Measurements from ENCODE around the gene MAP4K4. TPM values are rescaled to one million over a fixed set of nuclear protein-coding genes. Genes with fewer than 3 reads are reported as not detected.

MAP4K4 gene
- total RNA-seq, 2 experiments from 2014 or later = 42.1 to 43.4 TPM

- H3K4me1 Mint-ChIP-seq (ENCODE audit: low read depth) = peaks cover 43% of the 10 kb centered on the region
- H3K27ac Mint-ChIP-seq = no peak overlapping the region
- no peaks in the 10 kb centered on the region for H3K27me3 Mint-ChIP-seq
- ChIA-PET CTCF (interaction anchor here (2.0 to 3.2 kb wide), 3 partner anchors 12 to 345 kb away, joined by 5 to 12 read pairs (median 6); no protein-coding TSS in a partner anchor), POLR2A (no interaction called here)
- no peak overlapping the region for H3K4me3 Mint-ChIP-seq
- intact Hi-C loops (cut with micrococcal nuclease) = no loop called here
- peaks cover 28% of the 10 kb centered on the region for H3K36me3 Mint-ChIP-seq
- DNase-seq = no peak
- H3K9me3 Mint-ChIP-seq = peaks cover 10% of the 10 kb centered on the region
These were observed 198.4 kb downstream of the MAP4K4 start for GRCh38 chr2:101895819-101896322.

DNA sequence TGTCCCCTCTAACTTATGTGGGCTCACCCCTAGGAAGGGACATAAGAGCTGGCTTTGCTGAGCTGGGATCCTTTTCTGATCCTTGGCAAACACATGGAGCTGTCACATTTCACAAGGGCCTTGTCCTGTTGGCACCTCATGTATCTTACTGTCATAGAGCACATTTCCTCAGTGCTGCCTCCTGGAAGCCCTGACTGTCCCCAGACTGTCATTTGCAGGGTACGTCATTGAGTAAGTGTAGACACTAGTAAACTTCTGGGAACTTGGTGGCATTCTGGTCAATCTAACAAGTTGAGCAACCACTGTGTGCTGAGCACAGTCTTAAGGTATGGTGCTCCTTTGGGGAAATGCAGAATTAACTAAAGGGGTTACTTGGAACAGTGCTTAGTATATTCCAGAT, 199.8 kb downstream of the MAP4K4 start:
- intact Hi-C loops (cut with micrococcal nuclease) = no loop called here
- CTCF ChIA-PET = interaction anchor here (2.2 to 3.2 kb wide), 2 partner anchors 13 to 343 kb away, joined by 5 to 12 read pairs; no protein-coding TSS in a partner anchor
- Mint-ChIP-seq H3K4me1 (ENCODE audit: low read depth) (peaks cover 49% of the 10 kb centered on the region), H3K27ac (no peak overlapping the region), H3K9me3 (peaks cover 13% of the 10 kb centered on the region), H3K4me3 (no peak overlapping the region), H3K36me3 (peaks cover 20% of the 10 kb centered on the region), H3K27me3 (peaks cover 3% of the 10 kb centered on the region)
- no peak for DNase-seq
- POLR2A ChIA-PET = interaction anchor here (1.3 kb wide), 1 partner anchor 102 kb away, joined by 3 read pairs; no protein-coding TSS in a partner anchor

- H3K4me3 Mint-ChIP-seq = no peak overlapping the region
- H3K27me3 Mint-ChIP-seq = peaks cover 10% of the 10 kb centered on the region
- intact Hi-C loops (cut with micrococcal nuclease) = no loop called here
- peaks cover 3% of the 10 kb centered on the region for H3K36me3 Mint-ChIP-seq
- H3K27ac Mint-ChIP-seq = no peak overlapping the region
- peaks cover 23% of the 10 kb centered on the region for H3K9me3 Mint-ChIP-seq
- POLR2A ChIA-PET = interaction anchor here (1.1 to 1.3 kb wide), 2 partner anchors 100 to 101 kb away, joined by 3 to 5 read pairs; no protein-coding TSS in a partner anchor
- CTCF ChIA-PET = interaction anchor here (0.5 to 3.7 kb wide), 4 partner anchors 15 to 121 kb away, joined by 3 to 14 read pairs (median 4); no protein-coding TSS in a partner anchor
- DNase-seq = no peak
- H3K4me1 Mint-ChIP-seq (ENCODE audit: low read depth) = peaks cover 40% of the 10 kb centered on the region
These were observed 201.8 kb downstream of the MAP4K4 start for GRCh38 chr2:101899265-101899664.

DNA sequence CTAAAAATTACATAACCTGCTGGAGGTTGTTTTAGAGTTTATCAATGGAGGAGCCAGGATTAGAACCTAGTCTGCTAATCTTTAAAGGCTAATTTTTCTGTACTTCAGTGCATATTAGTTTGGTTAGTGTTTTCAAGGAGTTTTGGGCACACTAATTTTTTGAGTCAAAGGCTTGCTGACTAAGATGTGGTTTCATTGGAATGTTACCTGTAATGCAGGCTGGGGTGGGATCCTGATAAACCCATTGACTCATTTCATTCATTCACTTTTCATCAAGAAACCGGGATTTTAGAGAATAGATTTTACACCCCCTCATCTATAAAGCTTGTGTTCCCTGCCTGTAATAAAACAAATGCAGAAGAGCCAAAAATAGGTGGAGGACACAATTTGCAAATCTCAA, 202.4 kb downstream of the MAP4K4 start:
- H3K9me3 Mint-ChIP-seq = peaks cover 28% of the 10 kb centered on the region
- ChIA-PET CTCF (interaction anchor here (1.0 to 3.7 kb wide), 5 partner anchors 16 to 163 kb away, joined by 4 to 16 read pairs (median 5); no protein-coding TSS in a partner anchor), POLR2A (interaction anchor here (1.1 to 1.3 kb wide), 2 partner anchors 99 to 100 kb away, joined by 3 to 5 read pairs; no protein-coding TSS in a partner anchor)
- DNase-seq = no peak
- peaks cover 40% of the 10 kb centered on the region for H3K4me1 Mint-ChIP-seq (ENCODE audit: low read depth)
- H3K36me3 Mint-ChIP-seq = peaks cover 5% of the 10 kb centered on the region
- H3K27ac Mint-ChIP-seq = peak overlapping the region; percentile 93
- H3K4me3 Mint-ChIP-seq = peak overlapping the region; percentile 56
- peaks cover 13% of the 10 kb centered on the region for H3K27me3 Mint-ChIP-seq
- intact Hi-C loops (cut with micrococcal nuclease) = loop anchor here (1.0 to 2.0 kb wide), 10 partner anchors 12 to 539 kb away; no protein-coding TSS in a partner anchor

- ChIA-PET POLR2A (interaction anchor here (0.7 to 1.3 kb wide), 4 partner anchors 99 to 149 kb away, joined by 3 to 5 read pairs (median 4); no protein-coding TSS in a partner anchor), CTCF (interaction anchor here (0.6 to 3.7 kb wide), 8 partner anchors 17 to 542 kb away, joined by 3 to 16 read pairs (median 4); no protein-coding TSS in a partner anchor)
- Mint-ChIP-seq H3K27me3 (peaks cover 15% of the 10 kb centered on the region), H3K27ac (peak overlapping the region; percentile 93), H3K9me3 (peaks cover 32% of the 10 kb centered on the region), H3K4me3 (peak overlapping the region; percentile 56), H3K4me1 (ENCODE audit: low read depth) (peaks cover 40% of the 10 kb centered on the region), H3K36me3 (peaks cover 10% of the 10 kb centered on the region)
- DNase-seq = peak; percentile 88
- intact Hi-C loops (cut with micrococcal nuclease) = loop anchor here (1.0 to 2.0 kb wide), 10 partner anchors 12 to 538 kb away; no protein-coding TSS in a partner anchor
These were observed 202.9 kb downstream of the MAP4K4 start for GRCh38 chr2:101900375-101900774.

GRCh38 chr2:101901241-101901640, 203.7 kb downstream of the MAP4K4 start:
- H3K9me3 Mint-ChIP-seq = peaks cover 40% of the 10 kb centered on the region
- H3K4me3 Mint-ChIP-seq = no peak overlapping the region
- DNase-seq = peak; percentile 23
- ChIA-PET POLR2A (interaction anchor here (0.9 to 1.3 kb wide), 2 partner anchors 98 to 103 kb away, joined by 4 read pairs; no protein-coding TSS in a partner anchor), CTCF (interaction anchor here (0.7 to 3.7 kb wide), 6 partner anchors 9 to 542 kb away, joined by 3 to 16 read pairs (median 4); no protein-coding TSS in a partner anchor)
- intact Hi-C loops (cut with micrococcal nuclease) = loop anchor here (2.0 kb wide), 5 partner anchors 30 to 538 kb away; no protein-coding TSS in a partner anchor
- peaks cover 40% of the 10 kb centered on the region for H3K4me1 Mint-ChIP-seq (ENCODE audit: low read depth)
- peak overlapping the region; percentile 93 for H3K27ac Mint-ChIP-seq
- H3K36me3 Mint-ChIP-seq = peaks cover 17% of the 10 kb centered on the region
- peaks cover 15% of the 10 kb centered on the region for H3K27me3 Mint-ChIP-seq

DNA sequence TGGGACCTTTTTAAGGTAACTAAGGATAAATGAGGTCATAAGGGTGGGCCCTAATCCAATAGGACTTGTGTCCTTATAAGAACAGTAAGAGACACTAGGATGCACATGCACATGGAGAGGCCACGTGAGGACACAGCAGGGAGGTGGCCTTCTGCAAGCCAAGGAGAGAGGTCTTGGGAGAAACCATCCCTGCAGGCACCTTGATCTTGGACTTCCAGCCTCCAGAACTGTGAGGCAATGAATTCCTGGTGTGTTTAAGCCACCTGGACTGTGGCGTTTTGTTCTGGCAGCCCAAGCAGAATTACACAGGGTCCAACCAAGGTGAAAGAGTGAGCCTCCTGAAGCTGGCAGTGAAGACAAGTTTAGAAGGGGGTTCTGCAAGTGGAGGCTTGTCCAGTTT, 204.7 kb downstream of the MAP4K4 start:
- no peak overlapping the region for H3K4me3 Mint-ChIP-seq
- ChIA-PET CTCF (interaction anchor here (2.8 to 3.7 kb wide), 2 partner anchors 19 to 98 kb away, joined by 14 to 16 read pairs; no protein-coding TSS in a partner anchor), POLR2A (no interaction called here)
- peaks cover 16% of the 10 kb centered on the region for H3K27me3 Mint-ChIP-seq
- DNase-seq = no peak
- no peak overlapping the region for H3K27ac Mint-ChIP-seq
- H3K36me3 Mint-ChIP-seq = peaks cover 18% of the 10 kb centered on the region
- peaks cover 48% of the 10 kb centered on the region for H3K9me3 Mint-ChIP-seq
- intact Hi-C loops (cut with micrococcal nuclease) = no loop called here
- H3K4me1 Mint-ChIP-seq (ENCODE audit: low read depth) = peaks cover 40% of the 10 kb centered on the region

GRCh38 chr2:101904916-101905315, 207.4 kb downstream of the MAP4K4 start:
- CTCF ChIA-PET = interaction anchor here (0.6 kb wide), 1 partner anchor 608 kb away, joined by 3 read pairs; no protein-coding TSS in a partner anchor
- Mint-ChIP-seq H3K4me1 (ENCODE audit: low read depth) (peaks cover 19% of the 10 kb centered on the region), H3K27ac (no peak overlapping the region), H3K4me3 (no peak overlapping the region), H3K36me3 (peaks cover 24% of the 10 kb centered on the region), H3K27me3 (peaks cover 25% of the 10 kb centered on the region), H3K9me3 (peaks cover 55% of the 10 kb centered on the region)
- POLR2A ChIA-PET = no interaction called here
- DNase-seq = no peak
- intact Hi-C loops (cut with micrococcal nuclease) = no loop called here

DNA sequence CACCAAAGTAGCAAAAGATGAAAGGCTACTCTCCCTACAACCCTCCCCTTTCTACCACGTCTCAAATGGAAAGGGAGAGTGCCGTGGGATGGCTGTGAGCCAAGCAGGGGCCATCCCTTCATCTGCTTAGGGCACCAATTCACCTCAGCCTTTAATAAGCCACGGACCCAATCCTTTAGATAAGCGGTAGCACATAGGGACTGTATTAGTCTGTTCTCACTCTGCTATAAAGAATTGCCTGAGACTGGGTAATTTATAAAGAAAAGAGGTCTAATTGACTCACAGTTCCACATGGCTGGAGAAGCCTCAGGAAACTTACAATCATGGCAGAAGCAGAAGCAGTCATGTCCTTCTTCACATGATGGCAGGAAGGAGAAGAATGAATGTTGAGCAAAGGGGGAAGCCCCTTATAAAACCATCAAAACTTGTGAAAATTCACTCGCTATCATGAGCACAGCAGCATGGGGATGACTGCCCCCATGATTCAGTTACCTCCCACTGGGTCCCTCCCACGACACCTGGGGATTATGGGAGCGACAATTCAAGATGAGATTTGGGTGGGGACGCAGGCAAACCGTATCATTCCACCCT, 208.3 kb downstream of the MAP4K4 start:
- Mint-ChIP-seq H3K27ac (no peak overlapping the region), H3K36me3 (peaks cover 28% of the 10 kb centered on the region), H3K4me3 (no peak overlapping the region), H3K27me3 (peaks cover 31% of the 10 kb centered on the region), H3K9me3 (peaks cover 54% of the 10 kb centered on the region), H3K4me1 (ENCODE audit: low read depth) (peaks cover 10% of the 10 kb centered on the region)
- ChIA-PET POLR2A (no interaction called here), CTCF (interaction anchor here (0.6 kb wide), 1 partner anchor 607 kb away, joined by 3 read pairs; no protein-coding TSS in a partner anchor)
- intact Hi-C loops (cut with micrococcal nuclease) = no loop called here
- no peak for DNase-seq

DNA sequence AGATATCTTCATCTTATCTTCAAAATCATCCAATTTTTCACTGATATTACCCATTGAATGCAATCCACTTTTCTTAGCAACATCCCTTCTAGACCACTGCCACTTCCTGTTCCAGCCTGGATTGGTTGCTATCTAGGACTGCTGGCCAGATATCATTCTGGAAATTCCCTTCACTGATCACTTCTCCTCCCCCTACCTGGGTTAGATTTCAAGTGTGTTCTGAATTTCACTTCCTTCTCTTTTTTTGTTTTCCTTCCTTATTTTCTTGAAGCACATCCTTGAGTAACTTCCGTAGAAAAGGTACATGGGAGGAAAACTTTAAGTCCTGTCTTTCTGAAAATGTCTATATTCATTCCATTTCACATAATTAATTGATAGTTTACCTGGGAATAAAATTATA, 212.3 kb downstream of the MAP4K4 start:
- H3K4me3 Mint-ChIP-seq = no peak overlapping the region
- H3K4me1 Mint-ChIP-seq (ENCODE audit: low read depth) = peaks cover 11% of the 10 kb centered on the region
- no peak overlapping the region for H3K27ac Mint-ChIP-seq
- intact Hi-C loops (cut with micrococcal nuclease) = no loop called here
- POLR2A ChIA-PET = no interaction called here
- CTCF ChIA-PET = no interaction called here
- peaks cover 36% of the 10 kb centered on the region for H3K9me3 Mint-ChIP-seq
- H3K27me3 Mint-ChIP-seq = peaks cover 22% of the 10 kb centered on the region
- no peak for DNase-seq
- H3K36me3 Mint-ChIP-seq = peaks cover 27% of the 10 kb centered on the region

DNA sequence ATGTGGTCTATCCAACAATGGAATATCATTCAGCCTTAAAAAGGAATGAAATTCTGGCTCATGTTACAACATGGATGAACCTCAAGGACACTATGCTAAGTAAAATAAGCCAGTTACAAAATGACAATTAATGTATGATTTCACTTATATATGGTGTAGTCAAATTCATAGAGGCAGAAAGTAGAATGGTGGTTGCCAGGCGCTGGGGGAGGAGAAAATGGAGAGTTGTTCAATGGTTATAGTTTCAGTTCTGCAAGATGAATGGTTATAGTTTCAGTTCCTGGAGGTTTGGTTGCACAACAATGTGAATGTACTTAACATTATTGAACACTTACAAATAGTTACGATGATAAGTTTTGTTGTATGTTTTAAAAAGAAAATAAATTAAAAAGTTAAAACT, 215.0 kb downstream of the MAP4K4 start:
- Mint-ChIP-seq H3K27ac (no peak overlapping the region), H3K36me3 (peaks cover 10% of the 10 kb centered on the region), H3K27me3 (peaks cover 17% of the 10 kb centered on the region), H3K9me3 (peaks cover 12% of the 10 kb centered on the region), H3K4me3 (no peak overlapping the region), H3K4me1 (ENCODE audit: low read depth) (peaks cover 11% of the 10 kb centered on the region)
- intact Hi-C loops (cut with micrococcal nuclease) = loop anchor here (1.0 kb wide), 1 partner anchor 12 kb away; no protein-coding TSS in a partner anchor
- CTCF ChIA-PET = no interaction called here
- DNase-seq = peak; percentile 72
- POLR2A ChIA-PET = no interaction called here

GRCh38 chr2:101921319-101921952, 223.9 kb downstream of the MAP4K4 start:
- Mint-ChIP-seq H3K27ac (no peak overlapping the region), H3K36me3 (peaks cover 9% of the 10 kb centered on the region), H3K4me1 (ENCODE audit: low read depth) (no peaks in the 10 kb centered on the region), H3K4me3 (no peak overlapping the region), H3K27me3 (peaks cover 2% of the 10 kb centered on the region), H3K9me3 (peaks cover 23% of the 10 kb centered on the region)
- CTCF ChIA-PET = no interaction called here
- no peak for DNase-seq
- POLR2A ChIA-PET = no interaction called here
- intact Hi-C loops (cut with micrococcal nuclease) = no loop called here

Measured in activated CD4-positive, alpha-beta memory T cell treated with anti-CD3 and anti-CD28 coated beads for 36 hours (primary cell).